Eye (tissue), 1 donor: ENCODE measurements around the gene ADARB1.
A peak's percentile ranks its signal among the peaks of the same experiment; 100 is the strongest.

Experiments used
- DNase-seq: peaks from one replicate; pipeline ENCODE4 v3.0.0-alpha.2; 2015

Gene ADARB1

DNA sequence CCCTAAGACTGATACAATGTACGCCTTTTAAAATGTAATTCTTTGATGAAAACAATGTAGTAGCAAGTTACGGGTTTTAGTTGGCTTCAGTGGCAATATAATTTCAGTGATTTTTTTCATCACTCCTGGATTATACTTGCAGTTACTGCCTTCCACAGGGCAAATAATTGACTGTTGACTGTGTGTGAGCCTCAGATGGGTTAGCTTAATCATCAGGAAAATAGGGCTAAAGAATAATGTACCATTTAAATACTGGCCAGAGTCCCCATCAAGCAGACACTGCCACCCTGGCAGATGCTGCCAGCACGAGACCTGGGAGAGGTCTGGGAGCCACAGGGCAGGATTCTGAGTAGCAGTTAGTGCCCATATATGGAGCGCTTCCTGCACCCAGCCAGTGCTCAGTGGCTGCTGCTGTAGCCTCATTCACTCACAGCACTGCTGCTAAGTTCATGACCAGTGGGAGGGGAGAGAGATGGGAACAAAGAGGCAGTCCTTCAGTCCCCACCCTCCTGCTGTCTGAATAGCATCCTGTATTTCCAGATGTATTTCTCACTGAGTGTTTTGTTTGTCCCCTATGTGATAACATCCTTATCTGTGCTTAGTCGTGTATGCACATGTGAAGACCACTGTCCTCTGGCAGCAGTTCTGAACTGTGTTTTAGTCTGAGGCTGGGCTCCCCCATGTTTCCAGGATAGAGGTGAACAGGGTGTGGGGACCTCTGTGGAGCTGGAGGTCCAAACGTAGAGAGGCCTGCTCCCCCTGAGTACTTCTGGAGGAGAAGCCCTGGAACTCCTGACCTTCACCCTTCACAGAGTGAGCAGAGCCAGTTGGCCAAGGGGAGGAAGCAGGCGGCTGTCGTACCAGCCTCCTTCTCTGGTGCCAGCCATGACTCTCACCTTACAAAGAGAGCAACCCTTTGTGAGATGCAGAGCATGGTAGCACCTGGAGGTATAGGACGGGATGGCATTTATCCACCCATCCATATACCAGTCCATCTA lies 80.4 kb downstream of the ADARB1 start:
- peak; percentile 58 for DNase-seq

DNA sequence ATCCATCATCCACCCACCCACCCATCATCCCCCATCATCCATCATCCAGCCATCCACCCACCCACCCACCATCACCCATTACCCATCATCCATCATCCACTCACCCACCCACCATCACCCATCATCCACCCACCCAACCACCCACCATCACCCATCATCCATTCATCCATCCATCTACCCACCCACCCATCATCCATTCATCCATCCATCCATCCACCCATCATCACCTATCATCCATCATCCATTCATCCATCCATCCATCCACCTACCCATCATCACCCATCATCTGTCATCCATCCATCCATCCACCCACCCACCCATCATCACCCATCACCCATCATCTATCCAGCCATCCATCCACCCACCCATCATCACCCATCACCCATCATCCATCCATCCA lies 81.5 kb downstream of the ADARB1 start:
- no peak for DNase-seq

DNA sequence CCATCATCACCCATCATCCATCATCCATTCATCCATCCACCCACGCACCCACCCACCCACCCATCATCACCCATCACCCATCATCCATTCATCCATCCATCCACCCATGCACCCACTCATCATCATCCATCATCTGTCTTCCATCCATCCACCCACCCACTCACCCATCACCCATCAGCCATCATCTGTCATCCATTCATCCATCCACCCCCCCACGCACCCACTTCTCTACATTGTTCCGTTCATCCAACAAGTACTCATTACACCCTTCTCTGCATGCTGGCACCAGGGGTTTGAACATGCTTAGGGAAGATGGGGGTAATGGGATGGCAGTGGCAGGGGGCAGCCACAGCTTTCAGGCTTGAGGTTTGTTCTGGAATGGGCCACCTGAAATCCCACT lies 82.1 kb downstream of the ADARB1 start:
- no peak for DNase-seq

DNA sequence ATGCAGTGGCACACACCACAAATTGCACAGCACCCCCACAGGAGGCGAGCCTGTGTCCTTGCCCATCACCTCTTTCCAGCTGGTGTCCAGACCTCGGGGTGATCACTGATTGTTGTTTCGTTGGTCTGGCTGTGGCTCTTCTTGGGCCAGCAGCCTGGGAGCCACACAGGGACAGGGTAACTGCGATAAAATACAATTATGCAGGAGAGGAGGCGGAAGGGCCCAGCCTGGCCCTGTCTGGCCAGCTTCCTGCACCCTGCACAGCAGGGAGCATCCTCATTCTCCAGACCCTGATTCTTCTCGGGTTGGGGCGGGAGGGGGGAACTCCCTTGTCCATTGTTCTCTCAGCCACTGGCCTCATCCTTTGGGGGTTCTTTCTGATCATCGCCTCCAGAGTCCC lies 83.6 kb downstream of the ADARB1 start:
- no peak for DNase-seq

DNA sequence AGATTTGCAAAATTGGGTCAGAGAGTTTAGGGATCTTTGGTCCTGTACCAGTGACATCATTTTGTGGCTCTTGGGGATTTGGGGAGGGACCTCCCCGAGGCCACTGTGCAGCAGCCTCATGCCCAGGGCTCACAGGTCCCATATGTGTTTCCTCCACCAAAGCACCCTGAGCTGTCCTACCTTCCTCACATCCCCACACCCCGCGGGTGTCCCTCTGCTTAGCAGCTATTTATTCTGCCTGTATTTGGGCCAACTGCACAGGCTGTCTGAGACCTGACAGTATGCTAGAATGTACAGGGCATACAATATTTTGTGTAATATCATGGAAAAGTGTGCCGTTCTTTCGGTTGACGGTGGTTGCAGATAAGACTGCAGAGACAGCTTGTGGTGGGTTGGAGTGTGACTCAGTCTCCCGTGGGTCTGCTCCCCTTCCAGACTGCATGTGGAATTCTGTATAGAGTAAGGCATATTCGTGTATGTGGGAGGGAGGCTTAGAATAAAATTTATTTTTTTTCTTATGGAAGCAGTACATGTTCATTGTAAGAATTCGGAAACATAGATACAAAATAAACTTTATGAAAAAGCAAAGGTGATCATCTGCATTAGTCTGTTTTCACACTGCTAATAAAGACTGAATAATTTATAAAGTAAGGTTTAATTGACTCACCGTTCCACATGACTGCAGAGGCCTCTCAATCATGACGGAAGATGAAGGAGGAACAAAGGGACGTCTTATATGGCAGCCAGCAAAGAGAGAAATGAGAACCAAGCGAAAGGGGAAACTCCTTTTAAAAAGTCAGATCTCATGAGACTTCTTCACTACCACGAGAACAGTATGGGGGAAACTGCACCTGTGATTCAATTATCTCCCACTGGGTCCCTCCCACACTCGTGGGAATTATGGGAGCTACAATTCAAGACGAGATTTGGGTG lies 84.4 kb downstream of the ADARB1 start:
- peak; percentile 61 for DNase-seq

DNA sequence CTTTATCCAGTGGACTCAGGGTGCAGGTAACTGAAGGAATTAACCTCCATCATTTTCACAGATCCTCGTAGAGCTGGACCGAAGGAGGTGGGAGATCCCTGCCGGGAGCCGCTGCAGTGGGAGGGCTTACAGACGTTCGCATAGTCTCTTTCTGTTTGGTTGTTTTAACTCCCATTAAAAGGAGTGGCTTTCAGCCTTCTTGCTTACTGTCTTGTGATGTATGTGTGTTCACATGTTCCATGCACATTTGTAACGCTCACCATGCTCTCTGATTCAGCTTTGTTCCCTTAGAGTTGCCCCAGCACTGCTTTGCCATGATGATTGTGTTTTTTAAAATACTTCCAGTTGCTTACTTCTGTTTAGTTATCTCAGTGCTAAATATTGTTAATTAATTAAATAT lies 85.8 kb downstream of the ADARB1 start:
- DNase-seq, result no peak

DNA sequence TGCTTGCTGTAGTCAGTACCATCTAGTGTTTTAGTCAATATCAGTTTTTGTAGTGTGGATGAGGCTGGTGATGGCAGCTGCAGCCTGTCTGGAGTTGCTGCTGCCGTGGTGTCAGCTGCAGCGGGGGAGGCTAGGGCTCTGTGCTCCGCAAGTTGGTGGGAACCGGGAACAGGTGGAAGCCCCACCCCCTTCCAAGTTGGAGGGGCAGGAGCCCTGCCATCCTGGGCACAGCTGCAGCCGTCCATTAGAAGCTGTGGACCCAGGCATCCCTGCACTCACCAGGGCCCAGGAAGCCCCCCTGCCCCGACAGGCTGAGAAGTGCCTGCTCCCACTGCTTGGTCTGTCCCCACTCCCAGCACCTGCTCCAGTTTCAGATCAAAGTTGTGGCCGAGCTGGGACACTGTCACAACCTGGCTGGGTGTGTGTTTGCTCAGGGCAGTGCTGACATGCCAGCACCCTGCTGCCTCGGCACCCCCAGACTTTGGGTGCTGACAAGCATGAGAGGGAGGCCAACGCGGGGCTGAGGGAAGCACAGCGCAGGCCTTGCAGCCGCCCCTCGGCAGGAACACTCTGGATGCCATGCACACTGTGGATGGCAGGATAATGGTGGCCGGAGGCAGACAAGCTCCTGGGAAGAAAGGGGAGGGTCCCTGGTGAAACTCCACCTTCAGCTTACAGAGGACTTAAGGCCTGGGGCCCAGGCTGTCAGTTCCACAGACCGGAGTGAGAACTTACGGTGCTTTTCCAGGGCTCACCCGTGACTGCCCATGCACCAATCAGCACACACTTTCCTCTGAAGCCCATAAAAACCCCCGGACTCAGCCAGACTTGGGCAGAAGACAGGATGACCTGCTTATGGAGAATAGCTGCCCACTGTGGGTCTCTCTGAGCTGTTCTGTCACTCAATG lies 86.9 kb downstream of the ADARB1 start:
- peak; percentile 72 for DNase-seq

DNA sequence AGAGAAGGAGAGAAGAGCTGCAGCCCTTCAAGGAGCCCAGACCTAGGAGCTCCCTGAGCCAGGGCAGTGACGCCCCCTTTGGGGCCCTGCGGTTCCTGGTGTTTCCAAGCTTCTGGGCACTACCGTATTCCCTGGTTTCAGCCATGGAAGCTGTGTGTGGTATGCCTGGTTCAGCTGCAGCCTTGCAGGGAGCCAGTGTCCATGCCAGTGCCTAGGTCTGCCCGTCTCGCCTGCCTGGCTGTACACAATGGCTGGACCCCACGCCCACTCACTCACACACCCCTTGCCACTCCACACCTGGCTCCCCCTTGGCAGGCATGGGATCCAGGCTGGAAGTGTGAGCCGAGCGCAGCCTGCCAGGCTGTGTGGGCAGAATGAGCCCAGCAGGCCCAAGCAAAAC lies 87.7 kb downstream of the ADARB1 start:
- DNase-seq, result no peak

DNA sequence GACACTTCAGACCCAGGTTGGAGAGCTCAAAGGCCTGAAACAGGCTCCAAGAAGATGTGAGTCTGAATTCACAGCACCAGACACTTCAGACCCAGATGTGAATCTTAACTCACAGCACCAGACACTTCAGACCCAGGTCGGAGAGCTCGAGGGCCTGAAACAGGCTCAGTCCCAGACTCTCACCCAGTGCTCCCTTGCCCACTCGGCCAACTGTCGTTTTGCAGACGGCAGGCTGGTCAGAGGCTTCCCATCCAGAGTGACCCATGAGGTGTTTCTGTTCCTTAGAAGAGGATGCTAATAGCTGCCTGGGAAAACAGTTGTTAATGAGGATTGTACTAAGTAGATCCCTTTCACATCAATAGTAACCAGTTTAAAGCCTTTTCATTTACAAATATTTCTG lies 88.4 kb downstream of the ADARB1 start:
- no peak for DNase-seq

DNA sequence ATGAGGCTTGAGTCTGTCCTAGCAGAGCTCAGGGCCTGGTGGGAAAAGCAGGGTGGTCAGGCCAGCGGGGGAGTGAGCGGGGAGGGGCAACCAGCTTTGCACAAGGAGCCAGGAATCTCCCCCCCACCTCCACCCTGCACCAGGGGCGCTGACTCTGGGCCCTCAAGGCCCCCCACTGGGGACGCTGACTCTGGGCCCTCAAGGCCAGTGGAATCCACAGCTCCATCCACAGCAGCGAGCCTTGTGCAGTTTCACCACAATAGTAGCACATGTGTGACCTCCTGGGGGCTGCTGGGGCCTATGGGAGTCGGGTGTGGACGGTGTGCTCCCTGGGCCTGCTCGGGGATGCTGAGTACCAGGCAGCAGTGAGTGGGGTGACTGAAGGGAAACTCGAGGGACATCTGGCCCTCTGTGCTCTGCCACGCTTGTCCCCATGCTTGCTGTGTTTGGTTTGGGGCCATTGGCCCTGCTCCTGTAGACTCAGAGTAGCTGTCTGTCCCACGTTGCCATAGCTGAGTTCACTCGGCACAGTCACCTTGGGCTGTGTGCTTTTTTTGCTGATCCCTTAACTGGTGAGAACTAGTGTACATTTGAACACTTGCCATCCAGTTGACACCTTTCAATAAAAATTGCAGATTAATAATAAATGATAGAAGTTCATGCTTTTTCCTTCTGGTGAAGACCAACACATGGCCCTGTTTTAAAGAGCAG lies 89.2 kb downstream of the ADARB1 start:
- DNase-seq, result no peak

DNA sequence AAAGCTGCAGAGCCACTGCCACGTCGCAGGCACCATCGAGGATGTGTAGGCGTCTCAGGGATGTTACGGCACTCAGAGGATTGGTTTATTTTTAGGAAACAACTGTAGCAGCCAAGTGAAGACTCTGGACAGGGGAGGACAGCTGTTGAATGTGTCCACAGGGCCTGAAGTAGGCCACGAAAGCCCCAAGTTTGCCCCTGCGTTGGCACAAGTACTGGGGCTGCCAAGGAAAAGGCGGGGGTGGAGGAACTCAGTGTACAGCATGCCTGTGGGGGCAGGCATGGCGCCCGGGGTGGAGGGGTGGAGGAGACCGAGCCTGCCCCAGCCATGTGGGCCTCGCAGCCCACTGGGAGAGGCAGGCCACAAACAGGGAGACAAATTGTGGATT lies 89.7 kb downstream of the ADARB1 start:
- DNase-seq, result no peak

DNA sequence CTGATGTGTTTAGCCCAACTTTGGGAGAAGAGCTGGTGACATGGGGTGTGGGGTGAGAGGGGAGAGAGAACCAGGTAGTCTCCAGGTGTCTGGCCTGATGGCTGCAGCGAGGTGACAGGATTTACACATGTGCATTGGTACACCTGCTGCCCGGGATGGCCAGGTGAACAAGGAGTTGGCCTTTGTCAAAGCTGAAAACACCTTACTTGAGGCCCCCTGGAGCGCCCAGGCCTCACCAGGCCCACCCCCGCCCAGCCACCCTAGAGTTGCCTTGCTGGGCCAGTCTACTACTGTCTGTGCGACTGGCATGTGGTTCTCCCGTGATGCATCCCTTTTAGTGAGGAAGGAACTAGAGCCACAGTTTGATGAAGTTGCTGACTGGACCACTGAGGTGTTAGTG lies 90.5 kb downstream of the ADARB1 start:
- no peak for DNase-seq

- DNase-seq, result no peak
Observed at GRCh38 chr21:45166931-45167330, 92.6 kb downstream of the ADARB1 start.

DNA sequence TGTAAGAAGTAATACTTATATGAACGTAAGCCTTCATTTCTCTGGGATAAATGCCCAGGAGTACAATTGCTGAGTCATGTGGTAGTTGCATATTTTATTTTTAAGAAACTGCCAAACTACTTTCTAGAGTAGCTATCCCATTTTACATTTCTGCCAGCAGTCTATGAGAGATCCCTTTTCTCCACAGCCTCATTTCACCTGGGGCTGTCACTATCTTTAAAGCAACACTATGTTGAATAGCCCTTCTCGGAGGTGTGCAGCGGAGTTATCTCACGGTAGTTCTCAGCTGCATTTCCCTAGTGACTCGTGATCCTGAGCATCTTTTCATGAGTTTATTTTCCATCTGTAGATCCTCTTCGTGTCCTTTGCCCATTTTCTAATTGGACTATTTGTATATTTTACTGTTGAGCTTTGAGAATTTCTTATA lies 93.4 kb downstream of the ADARB1 start:
- no peak for DNase-seq

DNA sequence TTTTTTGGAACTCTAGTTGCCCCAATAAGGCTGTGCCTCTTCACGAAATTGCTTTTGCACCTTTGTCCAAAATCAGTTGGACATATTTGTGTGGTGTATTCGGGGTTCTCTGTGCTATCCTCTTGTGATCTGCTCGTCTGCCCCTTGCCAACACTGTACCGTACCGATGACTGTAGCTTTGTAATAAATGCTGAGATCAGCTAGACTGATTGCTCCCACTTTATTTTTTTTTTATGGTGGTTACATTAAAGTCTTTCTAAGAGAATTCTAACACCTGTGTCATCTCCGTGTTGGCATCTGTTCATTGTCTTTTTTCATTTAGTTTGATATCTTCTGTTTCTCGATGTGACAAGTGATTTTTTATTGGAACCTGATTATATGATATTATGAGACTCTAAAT lies 94.1 kb downstream of the ADARB1 start:
- DNase-seq, result no peak

GRCh38 chr21:45169001-45169400 lies 94.6 kb downstream of the ADARB1 start:
- peak; percentile 25 for DNase-seq

DNA sequence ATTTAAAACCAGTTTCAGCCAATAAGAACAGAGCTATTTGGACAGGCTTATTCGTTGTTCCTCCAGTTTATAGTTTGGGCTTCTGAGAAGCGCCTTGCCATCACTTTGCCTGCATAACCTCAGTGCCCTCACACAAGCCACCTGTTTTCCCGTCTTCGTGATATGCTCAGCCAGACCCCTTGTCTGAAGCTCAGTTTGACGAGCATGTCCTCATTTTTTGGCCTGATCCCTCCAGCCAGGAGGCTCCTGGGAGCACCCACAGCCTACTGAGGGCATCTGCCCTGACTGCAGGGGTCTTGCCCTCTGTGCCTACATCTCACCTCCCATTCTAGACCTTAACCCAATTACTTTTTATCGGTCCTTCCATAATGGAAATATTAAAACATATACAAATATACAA lies 95.3 kb downstream of the ADARB1 start:
- no peak for DNase-seq

DNA sequence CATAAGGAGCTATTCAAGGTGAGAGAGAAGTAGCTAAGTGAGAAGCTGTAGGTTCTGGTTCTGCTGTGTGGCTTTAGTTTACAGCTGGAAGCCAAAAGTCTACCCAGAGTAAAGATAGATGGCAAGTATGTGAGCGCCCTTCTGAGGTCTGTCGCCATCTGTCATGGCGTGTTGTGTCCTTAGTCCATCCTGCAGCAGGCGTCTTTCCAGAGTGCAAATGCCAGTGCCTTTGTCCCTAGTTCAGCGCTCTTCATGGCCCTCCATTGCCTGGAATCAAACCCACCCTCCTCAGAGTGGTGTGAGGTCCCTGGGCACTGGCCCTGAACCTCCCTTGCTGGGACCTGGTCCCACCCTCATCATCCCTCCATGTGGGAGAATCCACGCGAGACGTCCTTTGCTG lies 96.6 kb downstream of the ADARB1 start:
- DNase-seq, result no peak

DNA sequence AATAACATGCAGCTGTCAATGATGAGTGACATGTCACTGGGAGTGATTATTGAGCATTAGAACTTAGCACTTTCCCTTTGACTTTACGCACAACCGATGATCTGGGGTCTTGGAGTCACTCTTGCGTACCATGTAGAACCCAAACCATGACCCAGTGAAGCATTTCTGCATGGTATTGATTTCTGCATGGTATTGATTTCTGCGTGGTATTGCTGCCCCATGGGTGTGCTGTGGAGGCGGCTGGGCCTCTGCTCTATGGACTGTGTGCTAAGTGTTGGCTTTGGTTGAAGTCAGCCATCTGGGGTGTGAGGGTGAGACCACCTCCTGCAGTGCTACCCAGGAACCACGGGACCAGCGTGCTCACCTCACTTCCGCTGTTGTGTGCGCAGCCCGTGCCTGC lies 98.0 kb downstream of the ADARB1 start:
- DNase-seq, result peak; percentile 57

GRCh38 chr21:45175326-45176095 lies 101.1 kb downstream of the ADARB1 start:
- no peak for DNase-seq

GRCh38 chr21:45176141-45176540 lies 101.8 kb downstream of the ADARB1 start:
- no peak for DNase-seq
